GM19043 (cell line): ENCODE data around the gene NUFIP2.
"Not testable (repeated sequence)": the region's sequence is repeated elsewhere in the genome, so short reads cannot be mapped to it uniquely, and the experiment has no call there.

Experiments used
- ATAC-seq: cut with Tn5 transposase; IDR thresholded peaks from one replicate; pipeline ENCODE4 v1.9.1; 2021; ENCODE audit warnings: low read depth; ENCODE audit not compliant: unreplicated experiment

Gene NUFIP2

DNA sequence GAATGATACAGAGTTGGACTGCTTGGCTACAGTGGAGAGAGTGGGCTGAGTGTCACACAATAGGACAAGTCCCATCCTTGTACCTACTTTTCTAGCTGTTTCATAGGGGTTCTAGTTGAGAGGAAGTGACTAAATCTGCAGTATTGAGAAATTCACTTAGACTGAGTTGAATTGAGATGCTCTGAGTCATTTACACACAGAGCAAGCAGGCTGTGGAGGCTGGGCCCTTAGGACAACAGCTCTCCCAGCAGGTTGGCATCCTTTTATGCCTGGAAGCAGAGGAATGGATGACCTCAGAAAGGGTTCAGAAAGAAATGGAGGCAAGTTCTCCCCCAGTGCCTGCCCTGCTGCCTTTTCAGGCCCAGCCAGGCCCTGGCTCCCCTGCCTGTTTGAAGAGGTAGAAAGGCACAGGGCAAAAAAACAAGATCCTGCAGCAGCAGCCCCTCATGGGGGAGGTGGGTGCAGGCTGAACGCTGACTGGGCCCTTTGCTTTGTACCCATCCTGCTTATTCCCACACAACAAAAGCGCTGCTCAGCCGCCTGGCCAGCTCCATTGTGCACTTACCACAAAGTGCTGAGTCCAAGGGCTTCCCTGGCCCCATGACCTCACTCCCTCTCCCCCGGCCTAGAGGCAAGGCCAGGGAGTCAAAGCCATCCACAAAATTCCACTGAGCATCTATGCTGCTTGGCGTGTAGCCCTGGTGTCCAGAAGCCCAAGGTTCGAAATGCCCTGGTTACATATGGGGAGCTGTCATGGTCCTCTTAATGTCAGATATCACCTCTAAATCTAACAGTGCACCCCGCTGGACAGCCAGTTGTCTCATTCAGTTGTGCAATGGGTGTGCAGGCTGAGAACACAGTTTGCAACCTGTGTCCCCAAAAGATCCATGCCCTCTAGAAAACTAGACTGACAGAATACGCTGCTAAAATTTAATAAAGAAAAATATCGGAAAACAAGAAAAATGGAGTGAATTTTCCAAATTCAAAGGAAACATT lies 52.7 kb downstream of the NUFIP2 start:
- ATAC-seq: no peak

DNA sequence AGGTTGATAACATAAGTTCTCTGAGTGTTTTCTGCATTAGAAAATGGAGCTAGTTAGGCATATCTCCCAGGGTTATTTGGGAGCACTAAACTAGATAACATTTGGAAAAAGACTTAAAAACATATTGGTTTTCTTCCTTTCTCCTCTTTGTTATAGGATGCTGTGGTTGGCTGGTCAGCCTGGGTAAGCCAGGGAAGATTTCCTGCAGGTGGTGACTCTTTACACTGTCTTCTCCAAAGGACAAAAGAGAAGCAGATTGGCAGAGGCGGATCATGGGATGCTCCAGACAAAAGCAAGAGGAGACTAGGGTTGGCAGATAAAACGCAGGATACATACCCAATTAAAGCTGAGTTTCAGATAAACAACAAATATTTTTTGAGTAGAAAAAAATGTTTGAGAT lies 53.5 kb downstream of the NUFIP2 start:
- ATAC-seq: no peak

DNA sequence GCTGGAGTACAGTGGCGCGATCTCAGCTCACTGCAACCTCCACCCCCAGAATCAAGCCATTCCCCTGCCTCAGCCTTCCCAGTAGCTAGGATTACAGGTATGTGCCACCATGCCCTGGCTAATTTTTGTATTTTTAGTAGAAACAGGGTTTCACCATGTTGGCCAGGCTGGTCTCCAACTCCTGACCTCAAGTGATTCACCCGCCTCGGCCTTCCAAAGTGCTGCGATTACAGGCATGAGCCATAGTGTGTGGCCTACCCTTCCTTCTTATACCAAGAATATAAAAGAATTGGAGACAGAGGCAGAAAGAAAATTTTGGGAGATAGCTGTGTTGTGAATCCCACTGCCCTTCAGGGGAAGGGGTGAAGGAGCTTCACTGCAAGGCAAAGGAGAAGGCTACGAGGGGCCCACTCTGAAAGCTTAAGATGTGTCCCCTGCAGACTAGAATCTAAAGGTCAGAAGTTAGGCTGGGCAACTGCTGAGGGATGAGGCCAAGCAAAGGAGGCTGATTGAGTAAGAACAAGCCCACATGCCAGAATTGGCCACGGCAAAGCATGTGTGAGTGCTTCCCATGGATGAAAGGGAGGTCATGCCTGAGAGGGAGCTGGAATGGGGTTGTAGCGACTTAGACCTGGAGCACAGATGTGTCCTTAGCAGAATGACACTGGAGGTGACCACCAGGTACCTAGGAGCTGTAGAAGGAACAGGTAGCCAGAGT lies 55.7 kb downstream of the NUFIP2 start:
- ATAC-seq: no peak

DNA sequence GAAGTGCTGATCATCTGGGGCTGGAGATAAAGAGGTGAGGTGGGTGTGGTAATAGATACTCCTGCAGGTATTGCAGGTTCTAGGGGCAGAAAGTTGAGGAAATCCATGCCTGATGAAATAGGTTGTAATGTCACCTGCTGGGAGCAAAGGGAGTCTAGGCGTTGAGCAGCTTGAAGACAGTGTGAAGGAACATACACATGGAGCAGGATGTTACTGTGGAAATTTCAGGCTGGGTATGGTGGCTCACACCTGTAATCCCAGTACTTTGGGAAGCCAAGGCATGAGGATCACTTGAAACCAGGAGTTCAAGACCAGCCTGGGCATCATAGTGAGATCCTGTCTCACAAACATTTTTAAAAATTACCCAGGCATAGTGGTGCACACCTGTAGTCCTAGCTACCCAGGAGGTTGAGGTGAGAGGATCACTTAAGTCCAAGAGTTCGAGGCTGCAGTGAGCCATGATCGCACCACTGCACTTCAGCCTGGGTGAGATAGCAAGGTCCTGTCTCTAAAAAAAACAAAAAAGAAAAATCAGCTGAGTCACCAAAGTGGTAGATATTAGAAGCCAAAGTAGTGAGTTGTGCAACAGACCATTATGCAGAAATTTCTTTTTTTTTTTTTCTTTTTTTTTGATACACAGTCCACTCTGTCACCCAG lies 56.3 kb downstream of the NUFIP2 start:
- ATAC-seq: no peak

DNA sequence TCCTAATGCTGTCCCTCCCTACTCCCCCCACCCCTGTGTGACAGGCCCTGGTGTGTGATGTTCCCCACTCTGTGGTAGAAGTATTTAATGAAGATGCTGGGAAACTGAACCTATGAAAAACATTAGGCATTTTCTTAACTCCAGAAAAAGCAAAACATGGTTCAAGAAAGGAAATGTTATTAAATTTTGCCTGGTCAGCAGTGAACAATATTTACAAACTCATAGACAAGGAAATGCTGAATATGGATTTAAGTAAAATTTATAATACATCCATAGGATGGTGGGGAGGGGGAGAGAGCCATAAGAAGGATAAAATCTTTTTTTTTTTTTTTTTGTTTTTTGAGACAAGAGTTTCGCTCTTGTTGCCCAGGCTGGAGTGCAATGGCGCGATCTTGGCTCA lies 58.0 kb downstream of the NUFIP2 start:
- no peak for ATAC-seq

DNA sequence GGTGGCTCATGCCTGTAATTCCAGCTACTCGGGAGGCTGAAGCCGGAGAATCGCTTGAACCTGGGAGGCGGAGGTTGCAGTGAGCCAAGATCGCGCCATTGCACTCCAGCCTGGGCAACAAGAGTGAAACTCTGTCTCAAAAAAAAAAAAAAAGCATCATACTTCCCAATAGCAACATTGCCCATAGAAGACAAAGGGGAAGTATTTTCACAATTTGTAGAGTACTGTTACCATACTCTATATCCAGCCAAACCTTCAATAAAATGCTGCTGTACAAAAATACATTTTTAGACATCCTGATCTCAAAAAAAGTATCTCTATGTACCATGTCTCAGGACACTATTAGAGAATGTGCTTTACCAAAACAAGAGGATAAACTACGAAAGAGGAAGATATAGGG lies 59.0 kb downstream of the NUFIP2 start:
- not testable (repeated sequence) for ATAC-seq

DNA sequence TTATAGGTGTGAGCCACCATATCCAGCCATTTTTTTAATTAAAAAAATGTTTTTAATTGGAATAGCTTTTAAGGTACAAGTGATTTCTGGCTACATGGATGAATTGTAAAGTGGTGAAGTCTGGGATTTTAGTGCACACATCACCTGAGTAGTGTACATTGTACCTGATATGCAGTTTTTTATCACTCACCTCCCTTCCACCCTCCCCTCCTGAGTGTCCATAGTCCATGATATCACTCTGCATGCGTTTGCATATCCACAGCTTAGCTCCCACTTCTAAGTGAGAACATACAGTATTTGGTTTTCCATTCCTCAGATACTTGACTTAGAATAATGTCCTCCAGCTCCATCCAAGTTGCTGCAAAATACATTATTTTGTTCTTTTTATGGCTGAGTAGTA lies 60.6 kb downstream of the NUFIP2 start:
- ATAC-seq: no peak

DNA sequence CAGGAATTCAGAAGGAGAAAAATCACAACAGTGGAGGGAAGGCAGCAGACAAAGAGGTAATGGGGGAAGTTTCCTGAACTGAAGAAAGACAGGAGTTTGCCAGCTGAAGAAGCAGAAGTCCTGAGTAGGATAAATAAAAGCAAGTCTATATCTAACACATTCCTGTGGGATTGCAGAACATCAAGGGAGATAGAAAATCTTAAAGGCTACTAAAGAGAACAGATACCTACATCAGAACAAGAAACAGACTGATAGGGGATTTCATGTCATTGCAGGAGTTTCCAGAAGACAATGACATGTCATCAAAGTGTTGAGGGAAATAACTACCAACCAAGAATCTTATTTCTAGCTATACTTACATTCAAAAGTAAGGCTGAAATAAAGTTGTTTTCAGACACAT lies 68.6 kb downstream of the NUFIP2 start:
- no peak for ATAC-seq

DNA sequence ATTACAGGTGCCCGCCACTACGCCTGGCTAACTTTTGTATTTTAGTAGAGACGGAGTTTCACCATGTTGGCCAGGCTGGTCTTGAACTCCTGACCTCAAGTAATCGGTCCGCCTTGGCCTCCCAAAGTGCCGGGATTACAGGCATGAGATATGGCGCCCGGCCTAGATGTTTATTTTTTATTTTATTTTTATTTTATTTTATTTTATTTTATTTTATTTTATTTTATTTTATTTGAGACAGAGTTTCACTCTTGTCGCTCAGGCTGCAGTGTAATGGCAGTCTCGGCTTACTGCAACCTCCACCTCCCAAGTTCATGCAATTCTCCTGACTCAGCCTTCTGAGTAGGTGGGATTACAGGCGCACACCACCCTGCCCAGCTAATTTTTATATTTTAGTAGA lies 72.6 kb downstream of the NUFIP2 start:
- ATAC-seq: not testable (repeated sequence)

DNA sequence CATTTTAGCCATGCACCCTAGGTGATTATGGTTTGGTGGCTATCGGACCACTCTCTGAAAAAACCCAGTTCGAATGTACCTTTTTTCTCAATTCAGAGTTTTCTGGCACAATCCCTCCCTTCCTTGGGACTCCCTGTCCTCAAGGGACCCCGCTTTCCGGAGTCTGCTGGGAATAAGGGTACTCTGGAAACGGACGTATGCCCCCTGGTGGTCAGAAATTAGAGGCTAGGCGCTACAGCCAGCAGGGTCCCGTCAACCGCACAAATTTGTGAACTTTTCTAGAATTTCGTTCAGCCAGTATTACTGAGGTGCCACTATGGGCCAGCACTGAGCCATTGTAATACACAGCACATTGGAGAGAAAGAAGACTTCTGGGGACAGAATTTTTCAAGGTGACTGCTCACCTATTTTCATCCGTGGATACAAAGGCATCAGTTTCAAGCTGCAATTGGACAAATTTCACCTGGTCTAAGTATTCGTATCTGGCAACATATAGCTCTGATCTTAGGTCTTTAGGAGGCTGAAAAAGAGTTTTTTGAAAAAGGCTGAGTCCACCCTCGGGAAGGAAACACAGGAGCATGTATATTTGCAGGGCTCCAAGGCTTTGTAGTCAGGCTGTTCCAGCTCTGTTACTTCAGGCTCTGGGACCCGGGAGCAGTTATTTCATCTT lies 74.4 kb downstream of the NUFIP2 start:
- ATAC-seq: no peak

DNA sequence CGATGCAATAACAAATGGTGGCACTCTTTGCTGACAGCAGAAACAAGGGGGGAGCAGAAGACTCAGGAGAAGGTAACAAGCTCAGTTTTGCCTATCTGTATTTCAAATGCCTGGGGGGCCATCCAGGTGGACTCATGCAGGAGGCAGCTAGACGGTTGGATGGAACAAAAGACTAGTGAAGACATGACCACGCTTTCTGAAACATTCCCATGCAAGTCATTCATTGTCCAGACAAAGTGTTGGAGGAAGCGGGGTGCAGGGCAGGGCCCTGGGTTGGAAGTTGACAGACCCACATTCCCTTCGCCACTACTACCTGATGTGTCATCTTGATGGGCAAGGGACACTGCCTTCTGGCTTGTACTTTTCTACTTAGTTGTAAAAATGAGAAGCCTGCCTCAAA lies 77.1 kb downstream of the NUFIP2 start:
- ATAC-seq: no peak

DNA sequence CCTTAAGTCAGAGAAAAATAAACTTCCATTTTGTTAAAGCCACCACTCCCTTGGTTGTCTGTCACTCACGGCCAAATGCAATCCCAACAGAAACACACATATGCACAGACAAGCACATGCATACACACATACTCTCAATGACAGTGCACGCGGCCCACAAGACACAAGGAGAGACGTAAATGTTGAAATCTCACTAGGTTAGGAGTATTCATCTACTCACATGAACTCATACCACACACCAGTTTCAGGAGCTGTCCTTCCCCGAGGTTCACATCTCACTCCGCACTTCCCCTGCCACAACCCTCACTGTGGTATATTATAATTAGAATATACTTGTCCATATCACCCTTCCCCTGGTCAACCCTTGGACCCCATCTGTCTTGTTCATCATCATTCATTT lies 77.8 kb downstream of the NUFIP2 start:
- ATAC-seq: no peak

DNA sequence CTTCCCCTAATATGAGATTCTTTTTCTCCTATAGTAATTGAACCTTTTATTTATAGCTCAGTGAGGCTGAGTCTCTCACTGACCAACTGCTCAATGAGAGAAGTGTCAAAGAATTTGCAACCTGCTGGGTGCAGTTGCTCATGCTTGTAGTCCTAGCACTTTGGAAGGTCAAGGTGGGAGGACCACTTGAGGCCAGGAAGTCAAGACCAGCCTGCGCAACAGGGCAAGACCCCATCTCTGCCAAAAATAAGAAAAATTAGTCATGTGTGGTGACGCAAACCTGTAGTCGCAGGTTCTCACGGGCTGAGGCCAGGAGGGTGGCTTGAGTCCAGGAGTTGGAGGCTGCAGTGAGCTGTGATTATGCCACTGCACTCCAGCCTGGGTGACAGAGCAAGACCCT lies 78.2 kb downstream of the NUFIP2 start:
- no peak for ATAC-seq

DNA sequence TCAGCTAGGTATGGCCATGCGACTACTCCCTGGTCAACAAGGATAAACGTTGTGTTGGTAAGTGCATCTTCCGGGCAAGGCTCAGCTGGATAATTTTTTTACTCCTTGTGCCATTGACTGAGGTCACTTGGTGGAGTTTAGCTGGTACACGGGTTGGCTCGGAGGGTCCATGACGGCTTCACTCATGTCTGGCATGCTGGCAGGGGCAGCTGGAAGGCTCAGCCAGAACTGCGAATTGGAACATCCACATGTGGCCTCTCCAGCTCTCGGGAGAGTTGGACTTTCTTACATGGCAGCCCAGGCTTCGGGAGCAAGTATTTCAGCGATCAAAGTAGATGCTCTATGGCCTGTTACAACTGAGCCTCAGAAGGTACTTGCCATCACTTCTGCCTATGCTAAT lies 78.8 kb downstream of the NUFIP2 start:
- ATAC-seq: no peak

DNA sequence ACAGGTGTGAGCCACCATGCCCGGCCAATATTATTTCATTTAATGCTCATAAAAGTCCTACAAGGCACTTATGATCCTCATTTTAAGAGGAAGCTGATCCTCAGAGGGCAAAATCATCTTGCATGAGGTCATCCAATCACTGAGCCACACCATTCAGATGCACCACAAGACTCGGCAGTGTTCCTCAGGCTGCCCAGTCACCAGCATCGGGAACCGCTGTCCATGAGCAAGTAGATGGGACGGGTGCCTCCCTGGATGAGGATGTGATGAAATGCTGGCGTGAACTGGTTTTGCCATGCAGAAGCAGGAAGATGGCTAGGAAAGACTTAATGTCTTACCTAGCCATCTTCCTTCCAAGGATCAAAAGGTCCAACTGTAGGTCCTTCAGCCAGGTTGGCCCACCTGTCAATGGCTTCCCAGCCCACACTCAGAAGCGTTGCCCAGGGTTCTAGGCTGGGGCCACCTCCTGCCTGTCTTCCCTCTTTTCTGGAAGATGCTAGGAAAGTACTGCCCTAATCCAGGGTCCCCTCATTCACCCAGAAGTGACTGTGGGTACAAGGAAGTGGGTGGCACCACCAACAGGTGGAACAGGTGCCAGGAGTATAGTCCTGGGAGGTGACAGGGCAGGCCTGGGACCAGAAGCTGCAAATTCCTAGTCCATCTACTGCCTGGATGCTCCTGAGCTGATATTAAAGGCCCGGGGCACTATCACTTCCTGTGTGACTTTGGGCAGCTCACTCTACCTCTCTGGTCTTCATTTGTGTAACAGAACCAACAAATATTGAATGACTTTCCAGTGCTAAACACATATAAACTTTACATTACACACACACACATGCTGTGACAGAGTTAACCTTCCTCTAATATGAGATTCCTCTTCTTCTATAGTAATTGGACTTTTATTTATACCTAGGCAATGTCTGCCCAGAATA lies 79.5 kb downstream of the NUFIP2 start:
- no peak for ATAC-seq

DNA sequence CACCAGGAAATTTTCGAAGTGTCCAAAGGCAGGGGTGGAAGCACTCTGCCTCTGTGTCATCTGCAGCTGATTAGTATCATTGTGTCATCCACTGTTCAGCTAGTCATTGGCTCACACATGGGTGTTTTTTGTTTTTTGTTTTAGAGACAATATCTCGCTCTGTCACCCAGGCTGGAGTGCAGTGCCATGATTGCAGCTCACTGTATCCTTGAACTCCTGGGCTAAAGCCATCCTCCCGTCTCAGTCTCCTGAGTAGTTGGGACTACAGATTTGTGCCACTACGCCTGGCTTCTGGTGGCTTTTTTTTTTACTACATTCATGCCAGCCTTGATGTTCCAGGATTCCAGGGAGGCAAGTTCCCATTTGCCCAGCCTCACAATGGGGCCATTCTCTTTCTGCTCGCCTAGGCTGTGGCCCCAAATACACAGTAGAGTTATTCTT lies 81.2 kb downstream of the NUFIP2 start:
- ATAC-seq: no peak

DNA sequence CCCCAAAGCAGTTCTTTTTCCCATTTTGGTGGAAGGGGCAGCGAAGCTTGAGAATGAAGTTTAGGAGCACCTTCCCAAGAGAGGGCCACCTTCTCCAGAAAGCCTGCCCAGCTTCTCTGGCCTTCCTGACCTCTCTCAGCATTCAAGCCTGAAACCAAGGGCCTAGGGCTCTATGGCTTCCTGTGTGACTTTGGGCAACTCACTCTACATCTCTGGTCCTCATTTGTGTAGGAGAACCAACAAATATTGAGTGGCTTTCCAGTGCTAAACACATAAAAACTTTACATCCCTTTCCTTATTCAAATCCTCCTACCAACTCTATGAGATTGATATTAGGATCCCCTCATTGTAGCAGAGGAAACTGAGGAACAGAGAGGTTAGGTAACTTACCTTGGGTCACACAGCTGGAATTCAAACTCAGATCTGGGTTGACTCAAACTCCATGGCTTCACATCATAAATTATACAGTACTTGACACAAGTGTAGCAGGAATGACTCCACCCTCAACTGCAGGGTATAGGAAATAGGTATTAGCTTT lies 81.8 kb downstream of the NUFIP2 start:
- ATAC-seq: no peak

DNA sequence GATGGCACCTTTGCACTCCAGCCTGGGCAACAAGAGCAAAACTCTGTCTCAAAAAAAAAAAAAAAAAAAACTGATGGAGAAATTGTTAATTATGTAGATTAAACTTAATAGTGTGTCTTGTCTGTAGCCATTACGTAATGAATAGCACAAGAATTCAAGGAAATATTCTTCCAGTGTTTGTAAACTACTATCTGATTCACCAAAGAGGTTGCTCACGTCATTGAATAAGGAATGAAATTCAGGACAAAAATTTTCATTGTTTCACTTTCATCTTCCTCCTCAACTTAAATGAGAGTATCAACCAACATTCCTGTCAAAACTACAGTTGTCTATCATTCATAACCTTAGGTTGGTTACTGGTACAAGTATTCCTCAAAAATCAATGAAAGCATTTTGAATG lies 83.1 kb downstream of the NUFIP2 start:
- no peak for ATAC-seq

DNA sequence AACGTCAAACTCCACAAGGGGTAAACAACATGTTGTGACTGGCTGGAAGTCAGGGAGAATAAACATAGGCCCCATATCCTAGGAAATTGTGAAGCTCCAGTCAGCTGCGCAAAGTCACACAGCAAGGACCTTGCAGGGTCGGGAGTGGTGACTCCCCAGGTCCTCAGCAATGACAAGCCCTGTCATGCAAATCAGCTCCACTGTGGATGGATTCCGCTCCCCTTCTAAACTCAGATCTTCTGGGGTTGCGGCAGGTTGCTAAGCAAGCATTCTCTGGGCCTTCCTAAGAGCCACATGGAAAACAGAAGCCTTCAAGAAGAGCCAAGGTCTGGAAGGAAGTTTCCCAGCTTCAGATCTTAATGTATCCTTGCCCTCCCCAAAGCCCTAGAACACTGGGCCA lies 84.9 kb downstream of the NUFIP2 start:
- no peak for ATAC-seq
